Loucy (cell line): ENCODE data around the gene MBNL2.

Experiments
- EZH2phosphoT487 ChIP-seq: fragments of 200-600 bp; IDR thresholded peaks from 2 replicates; pipeline ENCODE4 v1.6.1; 2018; ENCODE audit warnings: antibody characterized with exemption, mild to moderate bottlenecking, moderate library complexity, borderline replicate concordance
- TF ChIP-seq, protein P1 (sequence below): fragments of 200-600 bp; sonication (generic); conservative IDR thresholded peaks from 2 replicates; pipeline ENCODE4 v1.5.1; 2014; ENCODE audit warnings: mild to moderate bottlenecking, antibody characterized with exemption, low read length

DNA sequence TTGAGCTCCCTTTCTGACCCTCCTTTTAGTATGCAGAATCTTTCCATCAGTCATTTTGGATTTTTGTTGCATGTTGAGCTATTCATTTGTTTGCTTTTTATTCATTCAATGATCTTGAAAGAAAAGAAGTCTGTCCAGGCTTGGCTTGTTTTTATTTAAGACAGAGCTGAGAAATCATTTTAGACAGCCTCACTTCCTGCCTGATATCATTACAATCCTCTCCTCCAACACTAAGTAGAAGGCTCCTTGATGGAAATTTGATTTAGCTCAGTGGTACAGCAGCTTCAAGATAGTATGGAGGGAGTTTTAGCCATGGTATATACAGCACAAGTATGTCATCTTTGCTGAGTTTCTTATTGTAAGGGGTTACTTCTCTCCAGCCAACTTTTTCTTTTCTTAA is 28.4 kb downstream of the MBNL2 start:
- TF ChIP-seq, protein P1, sequence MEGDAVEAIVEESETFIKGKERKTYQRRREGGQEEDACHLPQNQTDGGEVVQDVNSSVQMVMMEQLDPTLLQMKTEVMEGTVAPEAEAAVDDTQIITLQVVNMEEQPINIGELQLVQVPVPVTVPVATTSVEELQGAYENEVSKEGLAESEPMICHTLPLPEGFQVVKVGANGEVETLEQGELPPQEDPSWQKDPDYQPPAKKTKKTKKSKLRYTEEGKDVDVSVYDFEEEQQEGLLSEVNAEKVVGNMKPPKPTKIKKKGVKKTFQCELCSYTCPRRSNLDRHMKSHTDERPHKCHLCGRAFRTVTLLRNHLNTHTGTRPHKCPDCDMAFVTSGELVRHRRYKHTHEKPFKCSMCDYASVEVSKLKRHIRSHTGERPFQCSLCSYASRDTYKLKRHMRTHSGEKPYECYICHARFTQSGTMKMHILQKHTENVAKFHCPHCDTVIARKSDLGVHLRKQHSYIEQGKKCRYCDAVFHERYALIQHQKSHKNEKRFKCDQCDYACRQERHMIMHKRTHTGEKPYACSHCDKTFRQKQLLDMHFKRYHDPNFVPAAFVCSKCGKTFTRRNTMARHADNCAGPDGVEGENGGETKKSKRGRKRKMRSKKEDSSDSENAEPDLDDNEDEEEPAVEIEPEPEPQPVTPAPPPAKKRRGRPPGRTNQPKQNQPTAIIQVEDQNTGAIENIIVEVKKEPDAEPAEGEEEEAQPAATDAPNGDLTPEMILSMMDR = no peak
- no peak for TF ChIP-seq EZH2phosphoT487
